ENCODE measurements around the gene KCNH2. TPM values are rescaled to one million over a fixed set of nuclear protein-coding genes. Genes with fewer than 3 reads are reported as not detected.
A peak's percentile ranks its signal among the peaks of the same experiment; 100 is the strongest.

KCNH2 gene
- total RNA-seq, 3 donors from 2014 or later (not counting 1 experiment from before 2014, with no cell fraction given) = 0.39 to 0.60 TPM; not detected in 1

- H3K27me3 Mint-ChIP-seq (ENCODE audit: low read depth in 2 of 2) = peaks cover 31 to 42% of the 10 kb centered on the region in 2 donors
- H3K4me3 Mint-ChIP-seq = peak overlapping the region; percentile 84
- H3K9me3 Mint-ChIP-seq = no peaks in the 10 kb centered on the region
- DNase-seq (no peak), ATAC-seq (no peak)
- Histone ChIP-seq H3K27ac (ENCODE audit: low read length) (no peak overlapping the region), H3K9me3 (ENCODE audit: control insufficient read depth, insufficient read depth, low read length) (no peaks in the 10 kb centered on the region), H3K27me3 (ENCODE audit: control insufficient read depth, insufficient read depth, low read length) (peaks cover 33% of the 10 kb centered on the region), H3K36me3 (ENCODE audit: control insufficient read depth, insufficient read depth, low read length) (no peaks in the 10 kb centered on the region), H3K4me3 (ENCODE audit: low read length) (no peak overlapping the region), H3K4me1 (ENCODE audit: control insufficient read depth, insufficient read depth, low read length) (peaks cover 36% of the 10 kb centered on the region)
- TF ChIP-seq CTCF (IDR thresholded peaks at IDR 0.05) = no peak
- 6% methylated on average over 61 of the region's 62 CpGs for WGBS (ENCODE audit: insufficient coverage)
- intact Hi-C loops (cut with micrococcal nuclease) = loop anchor here (5.0 kb wide), 1 partner anchor 35 kb away; no protein-coding TSS in a partner anchor
- peaks cover 20 to 34% of the 10 kb centered on the region in 2 donors for H3K4me1 Mint-ChIP-seq
- H3K36me3 Mint-ChIP-seq = no peaks in the 10 kb centered on the region
- no peak overlapping the region for H3K27ac Mint-ChIP-seq
These were observed 567 bp downstream of the KCNH2 start for GRCh38 chr7:150977382-150978125.

- Mint-ChIP-seq H3K9me3 (no peaks in the 10 kb centered on the region), H3K4me1 (peaks cover 20 to 34% of the 10 kb centered on the region in 2 donors), H3K36me3 (no peaks in the 10 kb centered on the region), H3K4me3 (peak overlapping the region; percentile 84), H3K27ac (no peak overlapping the region), H3K27me3 (ENCODE audit: low read depth in 2 of 2) (peaks cover 23 to 36% of the 10 kb centered on the region in 2 donors)
- Histone ChIP-seq H3K4me3 (ENCODE audit: low read length) (no peak overlapping the region), H3K4me1 (ENCODE audit: control insufficient read depth, insufficient read depth, low read length) (peaks cover 36% of the 10 kb centered on the region), H3K27ac (ENCODE audit: low read length) (no peak overlapping the region), H3K9me3 (ENCODE audit: control insufficient read depth, insufficient read depth, low read length) (no peaks in the 10 kb centered on the region), H3K27me3 (ENCODE audit: control insufficient read depth, insufficient read depth, low read length) (peaks cover 33% of the 10 kb centered on the region), H3K36me3 (ENCODE audit: control insufficient read depth, insufficient read depth, low read length) (no peaks in the 10 kb centered on the region)
- ATAC-seq = no peak
- TF ChIP-seq CTCF (IDR thresholded peaks at IDR 0.05) = no peak
- 42% methylated on average over 11 of the region's 13 CpGs for WGBS (ENCODE audit: insufficient coverage)
- no peak for DNase-seq
- intact Hi-C loops (cut with micrococcal nuclease) = loop anchor here (5.0 kb wide), 1 partner anchor 36 kb away; no protein-coding TSS in a partner anchor
These were observed 1.4 kb downstream of the KCNH2 start for GRCh38 chr7:150976529-150977381.

GRCh38 chr7:150975536-150976319, 2.4 kb downstream of the KCNH2 start:
- peaks cover 15 to 29% of the 10 kb centered on the region in 2 donors for H3K27me3 Mint-ChIP-seq (ENCODE audit: low read depth in 2 of 2)

More at GRCh38 chr7:150975536-150976319, 2.4 kb downstream of the KCNH2 start:
- no peak for TF ChIP-seq CTCF (IDR thresholded peaks at IDR 0.05)
- WGBS (ENCODE audit: insufficient coverage) = 94% methylated on average over 8 of the region's 9 CpGs
- no peak overlapping the region for H3K27ac ChIP-seq (ENCODE audit: low read length)
- no peak for DNase-seq
- Mint-ChIP-seq H3K36me3 (no peaks in the 10 kb centered on the region), H3K9me3 (no peaks in the 10 kb centered on the region), H3K4me3 (peak overlapping the region; percentile 78), H3K27ac (no peak overlapping the region), H3K4me1 (peaks cover 20 to 34% of the 10 kb centered on the region in 2 donors)
- no peaks in the 10 kb centered on the region for H3K9me3 ChIP-seq (ENCODE audit: control insufficient read depth, insufficient read depth, low read length)
- no peak for ATAC-seq
- no peaks in the 10 kb centered on the region for H3K36me3 ChIP-seq (ENCODE audit: control insufficient read depth, insufficient read depth, low read length)
- intact Hi-C loops (cut with micrococcal nuclease) = loop anchor here (5.0 kb wide), 1 partner anchor 37 kb away; no protein-coding TSS in a partner anchor
- H3K27me3 ChIP-seq (ENCODE audit: control insufficient read depth, insufficient read depth, low read length) = peaks cover 30% of the 10 kb centered on the region
- H3K4me3 ChIP-seq (ENCODE audit: low read length) = no peak overlapping the region
- peaks cover 36% of the 10 kb centered on the region for H3K4me1 ChIP-seq (ENCODE audit: control insufficient read depth, insufficient read depth, low read length)

All from natural killer cell (primary cell).